SK-N-MC (cell line): ENCODE results near the gene APOA1.

ENCODE experiments used
- DNase-seq: peaks from one replicate; pipeline ENCODE4 v3.0.0-alpha.2; 2011; ENCODE audit warnings: low read depth, low spot score
- H3K27ac ChIP-seq: fragments of 200-600 bp; sonication (generic); 2 replicates; pipeline ENCODE4 v1.5.1; 2016; ENCODE audit warnings: mixed run types
- H3K36me3 ChIP-seq: fragments of 200-600 bp; sonication (generic); 2 replicates; pipeline ENCODE4 v1.6.1; 2017; ENCODE audit warnings: antibody characterized with exemption, low read length, mixed read lengths; ENCODE audit not compliant: insufficient read depth
- H3K4me3 ChIP-seq: fragments of 200-600 bp; sonication (generic); 2 replicates; pipeline ENCODE4 v1.5.1; 2016
- H3K9ac ChIP-seq: fragments of 200-600 bp; sonication (generic); 2 replicates; pipeline ENCODE4 v1.8.0; 2017; ENCODE audit warnings: mixed run types, mixed read lengths; ENCODE audit not compliant: insufficient read length
- H3K9me3 ChIP-seq: fragments of 200-600 bp; sonication (generic); 2 replicates; pipeline ENCODE4 v1.6.1; 2017; ENCODE audit warnings: low read depth, mild to moderate bottlenecking, antibody characterized with exemption, low read length, moderate library complexity, mixed read lengths
- EZH2 ChIP-seq: fragments of 200-600 bp; sonication (generic); IDR thresholded peaks from one replicate; pipeline ENCODE4 v1.6.1; 2017; ENCODE audit warnings: antibody characterized with exemption
- FOXP2 ChIP-seq: optimal IDR thresholded peaks from 2 replicates; pipeline ENCODE3; 2011; ENCODE audit warnings: mild to moderate bottlenecking, moderate library complexity; ENCODE audit not compliant: insufficient read depth; ENCODE audit errors: extremely low read length, control extremely low read depth
- POLR2AphosphoS5 ChIP-seq: IDR thresholded peaks from 2 replicates; pipeline ENCODE4 v1.6.1; 2012; ENCODE audit warnings: mild to moderate bottlenecking, low read depth, low read length, borderline replicate concordance

APOA1 gene

GRCh38 chr11:116791002-116791812, 46.2 kb downstream of the APOA1 start:
- Histone ChIP-seq H3K9ac (no peak overlapping the region), H3K27ac (no peak overlapping the region)
- DNase-seq: no peak

GRCh38 chr11:116790167-116791001, 47.0 kb downstream of the APOA1 start:
- no peak overlapping the region for H3K4me3 ChIP-seq
- no peak overlapping the region for H3K27ac ChIP-seq
- TF ChIP-seq POLR2AphosphoS5 (no peak), FOXP2 (no peak), EZH2 (no peak)
- no peak overlapping the region for H3K9ac ChIP-seq
- no peak for DNase-seq
- H3K36me3 ChIP-seq: peaks cover 16% of the 10 kb centered on the region
- H3K9me3 ChIP-seq: no peaks in the 10 kb centered on the region

More at GRCh38 chr11:116791002-116791812, 46.2 kb downstream of the APOA1 start:
- no peak for TF ChIP-seq EZH2
- peak; percentile 42 for TF ChIP-seq FOXP2
- TF ChIP-seq POLR2AphosphoS5: no peak
- peak overlapping the region; percentile 24 for H3K4me3 ChIP-seq
- H3K36me3 ChIP-seq: peaks cover 8% of the 10 kb centered on the region
- no peaks in the 10 kb centered on the region for H3K9me3 ChIP-seq

DNA sequence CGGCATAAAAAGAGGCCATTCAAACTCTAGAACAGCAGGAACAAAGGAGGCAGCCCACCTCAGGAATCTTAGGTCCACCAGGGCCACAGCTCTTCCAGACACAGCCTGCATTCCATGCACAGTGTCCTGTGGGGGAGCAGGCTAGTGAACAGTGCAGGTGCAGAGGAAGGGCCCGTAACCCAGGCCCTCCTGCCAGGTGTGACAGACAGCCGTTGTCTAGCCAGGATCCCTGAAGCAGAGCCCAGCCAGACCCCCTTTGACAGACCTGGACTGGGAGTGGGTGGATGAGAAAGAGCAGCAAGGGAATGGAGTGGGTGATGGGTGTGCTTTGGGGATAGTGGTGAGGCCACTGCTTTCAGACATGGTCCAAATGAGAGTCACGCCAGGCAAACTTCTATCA, 48.4 kb downstream of the APOA1 start:
- Histone ChIP-seq H3K36me3 (peaks cover 30% of the 10 kb centered on the region), H3K9ac (no peak overlapping the region), H3K27ac (no peak overlapping the region), H3K4me3 (peak overlapping the region; percentile 92; the same call in 1 of the 2 replicates), H3K9me3 (no peaks in the 10 kb centered on the region)
- DNase-seq: no peak
- no peak for TF ChIP-seq FOXP2

DNA sequence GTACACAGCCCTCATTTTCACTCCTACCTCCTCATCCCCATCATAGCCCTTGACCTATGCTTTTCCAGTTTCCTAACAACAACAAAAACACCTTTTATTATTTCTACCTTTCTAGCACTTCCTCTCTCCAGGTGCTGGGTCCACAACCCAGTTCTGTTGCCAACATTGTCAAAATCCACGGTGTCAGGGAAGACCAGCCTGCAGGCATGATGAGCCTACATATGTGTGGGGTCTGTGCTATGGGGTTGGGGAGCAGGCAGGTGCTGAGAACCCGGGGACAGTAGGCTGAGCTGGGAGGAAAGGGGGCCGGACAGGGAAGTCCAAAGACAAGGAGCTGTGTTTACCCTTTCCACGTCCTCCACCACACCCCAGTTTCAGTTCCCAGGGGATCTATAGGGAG, 48.9 kb downstream of the APOA1 start:
- no peak for DNase-seq
- TF ChIP-seq POLR2AphosphoS5: no peak
- no peak for TF ChIP-seq EZH2
- TF ChIP-seq FOXP2: no peak
- Histone ChIP-seq H3K9ac (peak overlapping the region; percentile 83), H3K4me3 (peak overlapping the region; percentile 92), H3K27ac (no peak overlapping the region), H3K9me3 (no peaks in the 10 kb centered on the region), H3K36me3 (peaks cover 35% of the 10 kb centered on the region)

DNA sequence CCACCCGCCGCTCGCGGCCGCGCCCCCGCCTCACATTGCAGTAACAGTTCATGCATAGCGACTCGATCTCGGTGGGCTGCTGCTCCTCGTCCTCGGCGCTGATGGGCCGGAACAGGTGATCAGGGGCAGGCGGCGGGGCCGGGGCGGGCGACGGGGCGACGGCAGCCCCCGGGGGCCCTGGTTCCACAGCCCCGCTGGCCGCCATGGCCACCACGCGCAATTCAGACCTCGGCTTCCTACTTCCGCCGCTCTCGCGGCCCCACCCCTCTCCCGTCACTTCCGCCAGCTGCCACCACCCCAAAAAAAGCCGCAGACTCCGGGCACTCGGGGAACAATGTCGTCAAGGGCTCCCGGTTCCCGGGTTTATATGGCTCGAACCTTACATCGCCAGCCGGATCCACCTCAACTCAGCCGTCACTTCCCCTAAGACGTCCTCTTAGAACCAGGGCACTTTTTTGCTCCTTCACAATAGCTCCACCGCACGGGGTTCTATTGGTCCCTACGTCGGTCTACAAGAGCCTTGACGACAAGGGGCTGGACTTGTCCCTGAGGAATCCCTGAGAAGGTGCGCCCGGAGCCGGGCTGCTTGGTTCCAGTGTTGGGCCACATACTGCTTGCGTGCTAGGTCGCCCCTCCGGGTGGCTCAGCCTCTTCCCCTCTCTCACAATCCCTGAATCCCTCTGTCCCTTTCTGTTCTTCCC, 49.5 kb downstream of the APOA1 start, which contains the start of gene ZPR1:
Gene ZPR1 (minus strand): TSS at position 238 of the 701 bp plus-strand sequence. CDS start 33 bp downstream, at position 205.
- H3K36me3 ChIP-seq: peaks cover 41% of the 10 kb centered on the region
- TF ChIP-seq EZH2 (no peak), FOXP2 (no peak), POLR2AphosphoS5 (peak; percentile 83)
- peak within 1 kb of the TSS; percentile 92 for H3K4me3 ChIP-seq
- H3K27ac ChIP-seq: no peak within 1 kb of the TSS
- peak within 1 kb of the TSS; percentile 83 for H3K9ac ChIP-seq
- DNase-seq: no peak
- no peaks in the 10 kb centered on the region for H3K9me3 ChIP-seq

- Histone ChIP-seq H3K36me3 (peaks cover 46% of the 10 kb centered on the region), H3K4me3 (peak overlapping the region; percentile 92), H3K9ac (peak overlapping the region; percentile 83), H3K9me3 (no peaks in the 10 kb centered on the region), H3K27ac (no peak overlapping the region)
- no peak for DNase-seq
- TF ChIP-seq FOXP2 (no peak), POLR2AphosphoS5 (no peak), EZH2 (no peak)
Measured at GRCh38 chr11:116787436-116787785, 50.0 kb downstream of the APOA1 start.

DNA sequence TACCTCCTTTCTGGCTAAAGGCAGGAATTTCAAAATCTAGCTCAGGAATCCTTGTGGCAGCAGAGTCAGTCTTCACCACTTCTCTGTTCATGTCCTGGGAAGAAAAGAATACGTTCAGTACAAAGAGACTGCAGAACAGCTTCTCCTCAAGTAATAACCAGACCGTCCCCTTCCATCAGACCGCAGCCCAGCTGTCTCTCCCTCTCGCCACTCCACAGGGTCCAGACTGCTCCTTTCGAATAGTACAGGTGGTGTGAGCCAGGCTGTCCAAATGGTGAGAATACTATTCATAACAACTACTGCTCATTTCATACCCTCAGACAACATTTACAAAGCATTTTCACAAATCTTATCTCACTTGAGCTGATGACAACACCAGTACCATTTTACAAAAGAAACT, 50.5 kb downstream of the APOA1 start:
- no peaks in the 10 kb centered on the region for H3K9me3 ChIP-seq
- DNase-seq: no peak
- peak overlapping the region; percentile 92 for H3K4me3 ChIP-seq
- no peak for TF ChIP-seq POLR2AphosphoS5
- TF ChIP-seq EZH2: no peak
- H3K36me3 ChIP-seq: peaks cover 50% of the 10 kb centered on the region
- H3K9ac ChIP-seq: peak overlapping the region; percentile 83
- no peak overlapping the region for H3K27ac ChIP-seq

DNA sequence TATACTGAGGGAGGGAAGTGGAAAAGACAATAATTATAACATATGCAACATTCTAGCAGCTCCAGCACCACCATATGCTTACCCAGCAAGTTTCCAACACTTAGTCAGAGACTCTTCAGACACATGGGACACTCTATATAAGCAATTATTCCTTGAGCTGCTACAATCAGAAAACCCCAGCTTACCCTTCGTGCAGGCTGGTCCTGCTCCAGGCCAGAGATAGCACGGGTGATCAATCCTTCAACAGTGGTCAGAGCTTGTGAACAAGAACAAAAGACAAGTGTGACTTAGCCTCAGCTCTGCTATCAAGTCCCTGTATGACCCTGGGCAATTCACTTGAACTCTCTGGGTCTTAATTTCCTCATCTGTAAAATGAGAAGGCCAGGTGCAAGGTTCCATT, 51.1 kb downstream of the APOA1 start:
- Histone ChIP-seq H3K9me3 (no peaks in the 10 kb centered on the region), H3K27ac (no peak overlapping the region), H3K36me3 (peaks cover 54% of the 10 kb centered on the region), H3K4me3 (no peak overlapping the region), H3K9ac (peak overlapping the region; percentile 83)
- no peak for DNase-seq
- no peak for TF ChIP-seq EZH2
- no peak for TF ChIP-seq FOXP2
- no peak for TF ChIP-seq POLR2AphosphoS5
